GM23248 (cell line): ENCODE results near the gene PHKA2. TPM values are rescaled to one million over a fixed set of nuclear protein-coding genes. Genes with fewer than 3 reads are reported as not detected.

Experiments used
- DNase-seq: peaks from one replicate; pipeline ENCODE4 v3.0.0-alpha.2; 2015
- H2AFZ ChIP-seq: fragments of 200-600 bp; sonication (generic); 2 replicates; pipeline ENCODE4 v1.6.1; 2016; ENCODE audit warnings: antibody characterized with exemption
- H3F3A ChIP-seq: fragments of 200-600 bp; sonication (generic); 2 replicates; pipeline ENCODE4 v1.6.1; 2016; ENCODE audit warnings: mild to moderate bottlenecking, antibody characterized with exemption, mixed run types; ENCODE audit not compliant: insufficient read depth
- H3K27ac ChIP-seq: fragments of 200-600 bp; sonication (generic); 2 replicates; pipeline ENCODE4 v1.5.1; 2016; ENCODE audit warnings: mild to moderate bottlenecking
- H3K27me3 ChIP-seq: fragments of 200-600 bp; sonication (generic); replicated peaks from 2 replicates; pipeline ENCODE4 v1.6.1; 2016; ENCODE audit warnings: mild to moderate bottlenecking; ENCODE audit not compliant: insufficient read depth
- H3K36me3 ChIP-seq: fragments of 200-600 bp; sonication (generic); 2 replicates; pipeline ENCODE4 v1.6.1; 2016; ENCODE audit warnings: low read depth, mild to moderate bottlenecking
- H3K4me1 ChIP-seq: fragments of 200-600 bp; sonication (generic); 2 replicates; pipeline ENCODE4 v1.6.1; 2016; ENCODE audit warnings: mild to moderate bottlenecking; ENCODE audit not compliant: insufficient read depth
- H3K4me2 ChIP-seq: fragments of 200-600 bp; sonication (generic); one replicate; pipeline ENCODE4 v1.6.1; 2016; ENCODE audit warnings: mild to moderate bottlenecking; ENCODE audit not compliant: unreplicated experiment
- H3K4me3 ChIP-seq: fragments of 200-600 bp; sonication (generic); 2 replicates; pipeline ENCODE4 v1.5.1; 2016; ENCODE audit warnings: mild to moderate bottlenecking
- H3K79me2 ChIP-seq: fragments of 200-600 bp; sonication (generic); 2 replicates; pipeline ENCODE4 v1.6.1; 2016; ENCODE audit warnings: mild to moderate bottlenecking; ENCODE audit not compliant: insufficient read depth
- H3K9ac ChIP-seq: fragments of 200-600 bp; sonication (generic); 2 replicates; pipeline ENCODE4 v1.6.1; 2016; ENCODE audit warnings: mild to moderate bottlenecking
- H3K9me2 ChIP-seq: fragments of 200-600 bp; sonication (generic); 2 replicates; pipeline ENCODE4 v1.6.1; 2016; ENCODE audit warnings: mixed run types, mild to moderate bottlenecking, moderate library complexity; ENCODE audit not compliant: insufficient read depth
- H3K9me3 ChIP-seq: fragments of 200-600 bp; sonication (generic); one replicate; pipeline ENCODE4 v1.6.1; 2017; ENCODE audit warnings: low read depth
- H4K20me1 ChIP-seq: fragments of 200-600 bp; sonication (generic); 2 replicates; pipeline ENCODE4 v1.6.0; 2016; ENCODE audit not compliant: insufficient read depth
- EZH2 ChIP-seq: fragments of 200-600 bp; sonication (generic); IDR thresholded peaks from 2 replicates; pipeline ENCODE4 v1.6.1; 2018; ENCODE audit warnings: antibody characterized with exemption, mild to moderate bottlenecking; ENCODE audit not compliant: insufficient read depth, poor library complexity, severe bottlenecking
- EZH2phosphoT487 ChIP-seq: fragments of 200-600 bp; sonication (generic); IDR thresholded peaks from 2 replicates; pipeline ENCODE4 v1.6.1; 2018; ENCODE audit warnings: antibody characterized with exemption, moderate library complexity, mild to moderate bottlenecking, low read depth; ENCODE audit not compliant: insufficient read depth
- WGBS, 2 experiments: methylation state at CpG; one replicate each; pipeline ENCODE4 v1.1.6; 2015 to 2017; ENCODE audit warnings: low lambda C conversion rate in 2 of 2, low coverage in 1 of 2; ENCODE audit errors: missing lambda C conversion rate in 2 of 2; 5-methylcytosine and 5-hydroxymethylcytosine counted together
- in situ Hi-C: fragments of 300-500 bp; cut with MboI; formaldehyde crosslinking; loops from 2 replicates; pipeline ENCODE4 v1.15.0; 2020
- polyA plus RNA-seq: library from polyadenylated mRNA; unstranded; fragments of >200 nt; fragmentation: Nextera tagmentation; extraction: Ambion mirVana; gene quantifications from 2 replicates; pipeline ENCODE4 v1.2.1, GENCODE V29; 2016
- total RNA-seq: library from RNA; depleted of rRNA; stranded (reverse); fragments of >200 nt; shearing (Covaris generic); gene quantifications from 2 replicates; pipeline ENCODE4 v1.2.3, GENCODE V29; 2014

Gene PHKA2
- total and polyA plus RNA-seq, 2 experiments from 2014 or later, result 6.8 to 9.9 TPM

GRCh38 chrX:18964026-18964425, 19.9 kb downstream of the PHKA2 start:
- no peaks in the 10 kb centered on the region for H3K27me3 ChIP-seq
- no peaks in the 10 kb centered on the region for H3K9me2 ChIP-seq
- H3K4me3 ChIP-seq, result no peak overlapping the region
- no peak overlapping the region for H2AFZ ChIP-seq
- H4K20me1 ChIP-seq, result no peaks in the 10 kb centered on the region
- no peak for DNase-seq
- no peak overlapping the region for H3K9ac ChIP-seq
- peaks cover 10% of the 10 kb centered on the region; the same call in 1 of the 2 replicates for H3F3A ChIP-seq
- 94 to 100% methylated on average over 4 of the region's 4 CpGs for WGBS, 2 experiments
- in situ Hi-C loops, result no loop called here
- no peaks in the 10 kb centered on the region for H3K9me3 ChIP-seq
- TF ChIP-seq EZH2phosphoT487, result no peak
- TF ChIP-seq EZH2, result no peak
- H3K4me1 ChIP-seq, result peaks cover 13% of the 10 kb centered on the region; the same call in 1 of the 2 replicates
- H3K36me3 ChIP-seq, result no peaks in the 10 kb centered on the region
- no peak overlapping the region for H3K4me2 ChIP-seq
- H3K79me2 ChIP-seq, result peaks cover 14% of the 10 kb centered on the region
- H3K27ac ChIP-seq, result no peak overlapping the region

- H3K9ac ChIP-seq, result no peak overlapping the region; the same call in 1 of the 2 replicates
- no peak overlapping the region for H2AFZ ChIP-seq
- H3K4me2 ChIP-seq, result peak overlapping the region; percentile 49
- no peak for DNase-seq
- no peaks in the 10 kb centered on the region for H3K9me2 ChIP-seq
- peak overlapping the region; percentile 41; the same call in 1 of the 2 replicates for H3K27ac ChIP-seq
- H3K4me1 ChIP-seq, result peaks cover 13% of the 10 kb centered on the region; the same call in 1 of the 2 replicates
- in situ Hi-C loops, result no loop called here
- no peaks in the 10 kb centered on the region for H3K36me3 ChIP-seq
- H3K79me2 ChIP-seq, result peaks cover 18% of the 10 kb centered on the region; the same call in 1 of the 2 replicates
- no peaks in the 10 kb centered on the region for H3K9me3 ChIP-seq
- TF ChIP-seq EZH2 (no peak), EZH2phosphoT487 (no peak)
- no peaks in the 10 kb centered on the region for H4K20me1 ChIP-seq
- peaks cover 10% of the 10 kb centered on the region; the same call in 1 of the 2 replicates for H3F3A ChIP-seq
- no peaks in the 10 kb centered on the region for H3K27me3 ChIP-seq
- no peak overlapping the region for H3K4me3 ChIP-seq
These were observed 21.6 kb downstream of the PHKA2 start for GRCh38 chrX:18962329-18962728.

GRCh38 chrX:18961686-18962085, 22.2 kb downstream of the PHKA2 start:
- Histone ChIP-seq H3K9ac (peak overlapping the region; percentile 14; the same call in 1 of the 2 replicates), H3K27ac (peak overlapping the region; percentile 41), H2AFZ (peak overlapping the region; percentile 32; the same call in 1 of the 2 replicates), H3K4me3 (peak overlapping the region; percentile 22; the same call in 1 of the 2 replicates), H3K79me2 (peaks cover 18% of the 10 kb centered on the region; the same call in 1 of the 2 replicates), H3K4me2 (peak overlapping the region; percentile 49), H3K4me1 (peaks cover 13% of the 10 kb centered on the region; the same call in 1 of the 2 replicates), H3K9me2 (no peaks in the 10 kb centered on the region), H4K20me1 (no peaks in the 10 kb centered on the region), H3K36me3 (no peaks in the 10 kb centered on the region), H3K9me3 (no peaks in the 10 kb centered on the region), H3F3A (peaks cover 10% of the 10 kb centered on the region; the same call in 1 of the 2 replicates), H3K27me3 (no peaks in the 10 kb centered on the region)
- in situ Hi-C loops, result no loop called here
- 0 to 4% methylated on average over 2 of the region's 2 CpGs for WGBS, 2 experiments
- peak; percentile 65 for DNase-seq
- TF ChIP-seq EZH2 (no peak), EZH2phosphoT487 (no peak)

DNA sequence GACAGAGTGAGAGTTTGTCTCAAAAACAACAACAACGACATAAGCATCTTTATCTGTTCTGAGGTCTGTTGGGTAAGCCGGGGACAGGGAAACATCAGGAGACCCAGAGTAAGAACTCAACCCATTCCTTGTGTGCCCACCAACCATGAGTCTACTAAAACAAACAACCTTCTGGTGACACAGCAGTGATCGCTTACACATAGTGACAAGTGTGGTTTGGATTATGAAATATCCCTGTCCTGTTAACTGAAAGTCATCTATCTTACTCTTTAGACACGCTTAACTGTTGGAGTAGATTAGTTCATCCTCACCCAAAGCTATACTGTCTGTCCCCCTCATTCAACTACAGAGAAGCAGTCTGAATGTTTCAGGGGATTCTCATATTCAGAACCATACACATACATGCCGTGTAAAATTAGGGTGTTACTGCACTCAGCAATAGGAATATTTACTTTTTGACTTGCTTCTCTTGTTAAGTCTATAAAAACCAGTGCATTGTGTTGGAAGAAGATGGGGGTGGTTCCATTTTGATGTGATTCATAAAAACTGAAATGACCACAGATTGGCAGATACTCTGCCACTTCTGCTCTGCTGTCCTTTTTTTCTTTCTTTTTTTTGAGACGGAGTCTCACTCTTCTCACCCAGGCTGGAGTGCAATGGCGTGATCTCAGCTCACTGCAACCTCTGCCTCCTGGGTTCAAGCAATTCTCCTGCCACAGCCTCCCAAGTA, 27.4 kb downstream of the PHKA2 start:
- Histone ChIP-seq H3K27ac (no peak overlapping the region), H3K4me1 (peaks cover 3% of the 10 kb centered on the region; the same call in 1 of the 2 replicates), H2AFZ (no peak overlapping the region), H3K9ac (no peak overlapping the region), H3K4me2 (no peak overlapping the region), H3K4me3 (no peak overlapping the region), H3K79me2 (peaks cover 18% of the 10 kb centered on the region; the same call in 1 of the 2 replicates), H3K36me3 (no peaks in the 10 kb centered on the region), H3K27me3 (no peaks in the 10 kb centered on the region), H3K9me2 (no peaks in the 10 kb centered on the region), H3F3A (0 out of 2 replicates have a peak, but pooled peaks cover 3% of the 10 kb centered on the region), H3K9me3 (no peaks in the 10 kb centered on the region), H4K20me1 (no peaks in the 10 kb centered on the region)
- 73 to 80% methylated on average over 6 to 7 of the region's 7 CpGs for WGBS, 2 experiments
- in situ Hi-C loops, result no loop called here
- no peak for DNase-seq
- TF ChIP-seq EZH2 (no peak), EZH2phosphoT487 (no peak)
